Panc1 (cell line): ENCODE data around the gene CDKN2AIP.

Source experiments
- POLR2AphosphoS5 ChIP-seq: IDR thresholded peaks from 2 replicates; pipeline ENCODE4 v1.6.1; 2012; ENCODE audit warnings: mild to moderate bottlenecking, low read depth, low read length, moderate library complexity
- REST ChIP-seq, 2 experiments: IDR thresholded peaks; 2 replicates each; pipeline ENCODE4 v1.6.1; 2011 to 2012; ENCODE audit warnings: low read depth in 2 of 2, control low read depth in 1 of 2, low read length in 1 of 2, mild to moderate bottlenecking in 1 of 2, moderate library complexity in 1 of 2; ENCODE audit not compliant: insufficient read depth in 1 of 2
- TF ChIP-seq, protein P1 (sequence below): fragments of 450-650 bp; IDR thresholded peaks from 2 replicates; pipeline ENCODE4 v1.5.1; 2017; ENCODE audit warnings: mild to moderate bottlenecking

DNA sequence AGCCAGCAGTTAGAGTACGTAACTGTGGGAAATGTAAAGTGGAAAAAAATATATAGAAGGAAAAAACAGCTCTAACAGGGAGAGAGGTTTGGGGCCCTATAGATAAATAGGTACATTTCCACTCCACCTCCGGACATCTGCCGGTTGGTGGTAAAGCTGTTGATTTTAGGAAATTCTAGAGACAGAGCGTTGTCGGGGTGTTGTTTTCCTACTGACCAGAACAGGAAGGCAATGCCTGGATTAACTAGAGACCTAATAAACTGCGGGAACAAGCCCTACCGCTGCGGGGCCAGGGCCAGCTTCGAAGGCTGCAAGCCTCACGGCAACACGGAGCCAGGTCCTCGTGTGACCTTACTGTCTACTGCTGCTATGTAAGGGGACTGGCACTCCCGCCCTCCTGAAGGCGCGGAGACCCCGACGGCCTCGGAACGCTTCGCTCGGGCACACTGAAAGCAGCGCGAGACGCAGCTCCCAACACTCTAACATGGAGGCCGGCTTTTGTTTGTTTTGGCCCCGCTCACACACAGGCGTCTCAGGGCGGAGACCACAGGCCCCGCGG is 702 bp upstream of the CDKN2AIP start:
- TF ChIP-seq, protein P1, sequence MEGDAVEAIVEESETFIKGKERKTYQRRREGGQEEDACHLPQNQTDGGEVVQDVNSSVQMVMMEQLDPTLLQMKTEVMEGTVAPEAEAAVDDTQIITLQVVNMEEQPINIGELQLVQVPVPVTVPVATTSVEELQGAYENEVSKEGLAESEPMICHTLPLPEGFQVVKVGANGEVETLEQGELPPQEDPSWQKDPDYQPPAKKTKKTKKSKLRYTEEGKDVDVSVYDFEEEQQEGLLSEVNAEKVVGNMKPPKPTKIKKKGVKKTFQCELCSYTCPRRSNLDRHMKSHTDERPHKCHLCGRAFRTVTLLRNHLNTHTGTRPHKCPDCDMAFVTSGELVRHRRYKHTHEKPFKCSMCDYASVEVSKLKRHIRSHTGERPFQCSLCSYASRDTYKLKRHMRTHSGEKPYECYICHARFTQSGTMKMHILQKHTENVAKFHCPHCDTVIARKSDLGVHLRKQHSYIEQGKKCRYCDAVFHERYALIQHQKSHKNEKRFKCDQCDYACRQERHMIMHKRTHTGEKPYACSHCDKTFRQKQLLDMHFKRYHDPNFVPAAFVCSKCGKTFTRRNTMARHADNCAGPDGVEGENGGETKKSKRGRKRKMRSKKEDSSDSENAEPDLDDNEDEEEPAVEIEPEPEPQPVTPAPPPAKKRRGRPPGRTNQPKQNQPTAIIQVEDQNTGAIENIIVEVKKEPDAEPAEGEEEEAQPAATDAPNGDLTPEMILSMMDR = no peak
- TF ChIP-seq POLR2AphosphoS5 (no peak), REST (IDR thresholded peaks at IDR 0.05; ENCODE audit: insufficient read depth in 1 of 2, low read depth in 2 of 2, low read length in 1 of 2) (no peak)
